IPS-NIHi7 (cell line): ENCODE measurements around the gene ADAP1.
A peak's percentile ranks its signal among the peaks of the same experiment; 100 is the strongest.
"Not testable (repeated sequence)": the region's sequence is repeated elsewhere in the genome, so short reads cannot be mapped to it uniquely, and the experiment has no call there.

ENCODE experiments used
- DNase-seq: peaks from one replicate; pipeline ENCODE4 v3.0.0; 2012; ENCODE audit warnings: mixed read lengths; ENCODE audit errors: extremely low spot score

ADAP1 gene, protein sequence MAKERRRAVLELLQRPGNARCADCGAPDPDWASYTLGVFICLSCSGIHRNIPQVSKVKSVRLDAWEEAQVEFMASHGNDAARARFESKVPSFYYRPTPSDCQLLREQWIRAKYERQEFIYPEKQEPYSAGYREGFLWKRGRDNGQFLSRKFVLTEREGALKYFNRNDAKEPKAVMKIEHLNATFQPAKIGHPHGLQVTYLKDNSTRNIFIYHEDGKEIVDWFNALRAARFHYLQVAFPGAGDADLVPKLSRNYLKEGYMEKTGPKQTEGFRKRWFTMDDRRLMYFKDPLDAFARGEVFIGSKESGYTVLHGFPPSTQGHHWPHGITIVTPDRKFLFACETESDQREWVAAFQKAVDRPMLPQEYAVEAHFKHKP

DNA sequence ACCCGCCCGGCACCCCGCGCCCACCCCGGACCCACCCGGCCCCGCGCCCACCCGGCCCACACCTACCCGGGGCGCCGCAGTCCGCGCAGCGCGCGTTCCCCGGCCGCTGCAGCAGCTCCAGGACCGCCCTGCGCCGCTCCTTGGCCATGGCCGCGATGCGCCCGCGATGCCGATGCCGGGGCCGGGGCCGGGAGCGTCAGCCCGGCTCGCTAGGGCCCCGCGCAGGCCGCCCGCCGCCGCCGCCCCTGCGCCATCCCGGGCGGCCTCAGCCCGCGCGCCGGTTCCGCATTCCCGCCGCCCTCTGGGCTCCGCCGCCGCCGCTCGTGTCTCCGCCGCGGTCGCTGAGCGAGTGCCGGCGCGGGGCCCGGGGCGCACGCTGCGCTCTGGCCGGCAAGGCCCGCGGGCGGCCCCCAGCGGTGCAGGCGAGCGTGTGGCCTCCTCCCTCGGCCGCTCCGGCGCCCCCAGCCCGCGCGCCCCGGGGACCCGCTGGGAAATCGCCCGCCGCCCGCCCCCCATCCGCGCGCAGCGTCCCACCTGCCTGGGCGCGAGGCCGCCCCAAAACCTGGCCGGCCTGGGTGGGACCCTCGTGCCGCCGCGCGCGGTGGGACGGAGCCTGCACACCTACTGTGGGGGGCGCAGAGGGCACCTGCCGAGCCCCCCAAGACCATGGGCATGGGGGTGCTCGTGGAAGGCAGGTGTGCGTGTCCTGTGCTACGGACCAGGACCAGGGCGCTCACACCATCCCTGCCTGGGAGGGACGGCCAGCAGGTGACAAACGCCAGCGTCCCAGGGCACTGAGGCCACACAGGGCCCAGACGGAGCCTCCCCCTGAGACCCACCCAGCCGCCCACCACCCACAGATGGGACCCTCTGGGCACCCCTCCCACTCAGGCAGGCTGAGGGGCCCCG, at the start of gene ADAP1:
TSS of gene ADAP1 (minus strand) at position 351 of the 909 bp plus-strand sequence. CDS start at position 148, 203 bp downstream.
- DNase-seq: peak; percentile 67

DNA sequence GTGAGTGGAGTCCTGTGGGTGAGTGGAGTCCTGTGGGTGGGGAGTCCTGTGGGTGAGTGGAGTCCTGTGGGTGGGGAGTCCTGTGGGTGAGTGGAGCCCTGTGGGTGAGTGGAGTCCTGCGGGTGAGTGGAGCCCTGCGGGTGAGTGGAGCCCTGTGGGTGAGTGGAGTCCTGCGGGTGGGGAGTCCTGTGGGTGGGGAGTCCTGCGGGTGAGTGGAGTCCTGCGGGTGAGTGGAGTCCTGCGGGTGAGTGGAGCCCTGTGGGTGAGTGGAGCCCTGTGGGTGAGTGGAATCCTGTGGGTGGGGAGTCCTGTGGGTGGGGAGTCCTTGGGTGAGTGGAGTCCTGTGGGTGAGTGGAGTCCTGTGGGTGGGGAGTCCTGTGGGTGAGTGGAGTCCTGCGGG, 48.0 kb upstream of the ADAP1 start:
- not testable (repeated sequence) for DNase-seq

DNA sequence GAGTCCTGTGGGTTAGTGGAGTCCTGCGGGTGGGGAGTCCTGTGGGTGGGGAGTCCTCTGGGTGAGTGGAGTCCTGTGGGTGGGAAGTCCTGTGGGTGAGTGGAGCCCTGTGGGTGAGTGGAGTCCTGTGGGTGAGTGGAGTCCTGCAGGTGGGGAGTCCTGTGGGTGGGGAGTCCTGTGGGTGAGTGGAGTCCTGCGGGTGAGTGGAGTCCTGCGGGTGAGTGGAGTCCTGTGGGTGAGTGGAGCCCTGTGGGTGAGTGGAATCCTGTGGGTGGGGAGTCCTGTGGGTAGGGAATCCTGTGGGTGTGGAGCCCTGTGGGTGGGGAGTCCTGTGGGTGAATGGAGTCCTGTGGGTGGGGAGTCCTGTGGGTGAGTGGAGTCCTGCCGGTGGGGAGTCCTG, 47.5 kb upstream of the ADAP1 start:
- not testable (repeated sequence) for DNase-seq

DNA sequence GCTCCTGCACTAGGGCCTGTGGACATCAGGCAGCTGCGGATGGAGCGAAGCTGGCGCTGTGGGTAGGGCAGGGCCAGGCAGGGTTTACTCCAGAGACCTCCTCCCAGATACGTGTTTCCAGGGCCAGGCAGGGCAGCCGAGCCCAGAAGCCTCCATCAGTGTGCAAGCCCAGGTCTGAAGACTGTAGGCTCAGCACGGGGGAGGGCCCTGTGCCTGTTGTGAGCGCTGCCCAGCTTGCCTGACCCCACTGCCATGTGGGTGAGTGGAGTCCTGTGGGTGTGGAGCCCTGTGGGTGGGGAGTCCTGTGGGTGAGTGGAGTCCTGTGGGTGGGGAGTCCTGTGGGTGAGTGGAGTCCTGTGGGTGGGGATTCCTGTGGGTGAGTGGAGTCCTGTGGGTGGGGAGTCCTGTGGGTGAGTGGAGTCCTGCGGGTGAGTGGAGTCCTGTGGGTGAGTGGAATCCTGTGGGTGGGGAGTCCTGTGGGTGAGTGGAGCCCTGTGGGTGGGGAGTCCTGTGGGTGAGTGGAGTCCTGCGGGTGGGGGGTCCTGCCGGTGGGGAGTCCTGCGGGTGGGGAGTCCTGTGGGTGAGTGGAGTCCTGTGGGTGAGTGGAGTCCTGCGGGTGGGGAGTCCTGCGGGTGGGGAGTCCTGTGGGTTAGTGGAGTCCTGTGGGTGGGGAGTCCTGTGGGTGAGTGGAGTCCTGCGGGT, 46.7 kb upstream of the ADAP1 start:
- DNase-seq: peak; percentile 47

DNA sequence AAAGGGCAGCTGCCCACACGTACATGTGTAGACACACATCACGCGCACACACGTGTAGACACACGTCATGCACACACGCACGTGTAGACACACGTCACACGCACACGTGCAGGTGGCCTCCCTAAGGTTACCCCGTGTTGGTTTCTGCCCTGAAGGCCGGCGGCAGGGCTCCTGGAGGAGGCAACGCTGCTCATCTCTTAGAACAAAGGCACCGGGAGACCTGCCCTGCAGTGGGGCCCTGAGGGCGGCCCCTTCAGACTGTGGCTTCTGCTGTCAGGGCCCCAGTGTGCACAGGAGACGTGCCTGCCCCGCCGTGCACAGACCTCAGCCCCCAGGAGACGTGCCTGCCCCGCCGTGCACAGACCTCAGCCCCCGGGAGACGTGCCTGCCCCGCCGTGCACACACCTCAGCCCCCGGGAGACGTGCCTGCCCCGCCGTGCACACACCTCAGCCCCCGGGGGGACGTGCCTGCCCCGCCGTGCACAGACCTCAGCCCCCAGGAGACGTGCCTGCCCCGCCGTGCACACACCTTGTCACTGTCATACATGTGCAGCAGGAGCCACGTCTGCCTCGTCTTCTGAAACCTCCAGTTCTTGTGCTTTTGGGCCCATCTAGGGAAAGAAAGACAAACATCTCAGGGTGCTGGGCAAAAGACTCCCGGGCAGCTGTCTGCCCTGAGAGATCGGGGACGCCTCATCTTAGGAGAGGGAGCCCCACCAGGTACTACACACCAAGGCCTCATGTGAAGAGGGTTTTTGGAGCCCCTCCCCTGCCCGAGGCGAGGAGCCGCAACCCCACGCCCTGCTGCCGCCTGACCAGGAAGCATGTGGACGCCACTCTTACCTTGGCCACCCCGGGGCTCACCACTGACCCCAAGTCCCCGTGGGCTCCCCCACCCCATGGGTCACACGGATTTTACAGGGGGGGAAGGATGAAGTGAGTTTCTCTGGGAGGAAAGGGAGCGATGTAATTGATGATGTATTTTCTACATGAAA, 45.8 kb upstream of the ADAP1 start:
- DNase-seq: no peak

DNA sequence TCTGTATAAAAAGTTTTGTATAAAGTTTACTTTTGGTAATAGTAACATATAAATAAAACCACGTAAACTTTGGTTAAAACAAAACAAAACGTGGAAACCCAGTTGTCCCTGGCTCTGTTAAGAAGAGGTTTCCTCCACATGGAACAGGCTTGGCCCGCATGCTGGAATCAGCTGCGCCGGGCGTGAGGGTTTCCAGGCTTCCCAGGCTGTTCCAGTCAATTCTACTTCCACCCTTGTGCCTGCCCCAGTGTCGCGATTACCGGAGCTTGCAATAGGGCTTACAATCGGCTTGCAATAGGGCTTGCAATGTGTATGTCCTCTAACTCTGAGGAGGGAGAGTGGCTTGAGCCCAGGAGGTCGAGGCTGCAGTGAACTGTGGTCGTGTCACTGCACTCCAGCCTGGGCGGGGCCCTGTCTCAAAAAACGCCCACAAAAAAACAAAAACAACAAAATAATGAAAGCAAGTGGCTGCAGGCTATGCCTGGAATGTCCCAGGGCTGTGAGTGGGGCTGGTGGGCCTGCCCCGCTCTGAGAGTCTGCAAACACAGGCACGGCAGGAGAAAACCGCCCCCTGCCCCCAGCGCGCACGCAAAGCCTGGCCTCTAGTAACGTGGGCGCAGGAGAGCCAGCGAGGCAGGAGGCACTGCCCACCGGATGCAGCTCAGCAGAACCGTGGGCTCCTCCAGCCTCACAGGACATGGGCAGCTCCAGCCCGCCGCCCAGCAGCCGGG, 44.8 kb upstream of the ADAP1 start:
- no peak for DNase-seq

DNA sequence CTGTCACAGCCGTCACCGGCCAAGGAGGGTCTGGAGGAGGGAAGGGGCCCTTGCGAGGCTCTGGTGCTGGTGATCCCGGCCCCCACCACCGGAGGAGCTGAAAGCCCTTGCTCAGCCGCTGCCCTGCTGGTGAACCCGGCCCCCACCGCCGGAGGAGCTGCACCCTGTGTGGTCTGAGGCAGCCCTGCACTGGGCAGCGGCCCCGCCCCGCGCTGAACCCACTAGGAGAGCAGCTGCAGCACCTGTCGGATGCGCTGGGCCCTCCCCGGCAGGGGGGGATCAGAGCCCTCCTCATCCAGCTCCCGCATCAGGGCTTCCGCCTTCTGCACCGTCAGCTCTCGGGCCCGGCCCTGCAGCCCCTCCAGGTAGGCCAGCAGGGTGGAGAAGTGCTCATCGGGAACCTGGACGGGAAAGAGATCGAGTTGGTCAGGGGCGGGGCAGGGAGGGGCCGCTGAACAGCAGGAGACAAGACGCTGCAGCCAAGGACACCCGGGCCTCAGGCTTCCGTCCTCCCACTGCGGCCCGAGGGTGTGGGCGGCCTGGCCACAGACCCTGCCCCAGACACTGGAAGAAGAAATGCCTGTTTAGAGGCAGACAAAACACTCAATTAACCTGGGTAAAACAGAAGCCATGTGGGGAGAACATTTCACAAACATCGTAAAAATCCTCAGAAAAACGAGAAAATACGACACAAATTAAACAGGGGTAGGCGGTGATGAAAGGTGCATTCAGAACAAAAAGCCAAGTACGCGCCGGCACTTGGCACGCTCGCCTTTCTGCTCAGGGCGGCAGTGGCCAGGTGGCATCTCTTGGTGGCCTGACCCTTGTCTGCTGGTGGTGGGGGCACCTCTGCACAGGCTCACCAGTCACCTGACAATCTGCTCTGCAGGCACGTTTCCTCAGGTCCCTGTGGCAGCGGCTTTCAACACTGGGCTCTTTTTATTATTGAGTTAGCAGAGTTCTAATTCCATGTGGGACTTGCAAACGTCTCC, 43.2 kb upstream of the ADAP1 start:
- no peak for DNase-seq

DNA sequence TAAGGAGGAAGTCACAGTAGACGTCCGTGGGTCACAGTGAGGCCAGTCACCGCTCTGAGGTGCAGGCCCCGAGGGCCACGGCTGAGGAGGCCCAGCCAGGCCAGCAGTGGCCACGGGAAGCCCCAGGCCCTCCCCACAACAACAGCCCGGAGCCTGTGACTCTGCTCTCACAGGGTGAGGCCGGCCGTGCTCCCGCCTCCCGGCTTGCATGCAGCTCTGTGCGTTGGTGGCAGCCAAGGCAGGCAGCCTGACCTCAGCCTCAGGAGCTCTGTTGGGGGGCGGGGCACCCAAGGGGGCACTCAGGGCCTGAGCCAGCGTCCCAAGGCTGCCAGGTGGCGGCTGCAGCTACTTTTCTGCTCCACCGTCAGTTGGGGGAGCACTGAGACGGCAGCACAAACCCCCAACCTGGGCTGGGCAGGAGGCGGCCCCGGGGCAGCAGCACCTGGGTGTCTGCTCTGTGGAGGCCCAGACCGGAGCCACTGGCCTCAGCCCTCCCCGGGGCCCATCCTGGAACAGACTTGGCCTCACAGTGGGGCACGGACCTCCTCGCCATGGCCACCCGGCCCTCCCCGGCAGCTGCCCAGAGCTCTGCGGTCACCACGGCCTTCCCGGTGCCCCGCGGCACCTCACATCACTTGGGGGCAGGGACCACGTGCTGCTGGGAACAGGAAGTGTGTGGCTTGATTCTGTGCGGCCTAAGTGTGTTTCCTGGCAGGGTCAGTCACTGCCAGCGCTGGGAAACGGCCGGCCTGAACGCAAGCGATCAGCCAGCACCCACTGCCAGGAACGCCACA, 41.8 kb upstream of the ADAP1 start:
- no peak for DNase-seq

DNA sequence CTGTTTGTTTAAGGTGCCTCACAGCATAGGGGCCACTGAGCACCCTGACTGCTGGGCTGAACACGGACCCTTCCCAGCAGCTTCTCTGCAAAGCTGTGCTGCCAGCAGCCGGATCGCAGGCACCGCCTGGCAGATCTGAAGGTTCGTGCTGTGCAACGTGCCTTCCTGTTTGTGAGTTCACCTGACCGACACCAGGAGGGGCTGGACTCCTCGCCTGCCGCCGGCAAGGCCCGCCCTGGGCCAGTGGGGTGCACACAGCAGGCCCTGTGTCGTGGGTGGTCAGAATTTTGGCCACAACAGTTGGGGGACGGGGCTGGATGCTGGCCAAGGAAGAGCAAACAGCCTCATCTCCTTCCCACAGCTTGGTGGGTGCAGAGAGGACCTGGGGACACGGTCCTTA, 41.1 kb upstream of the ADAP1 start:
- DNase-seq: no peak

DNA sequence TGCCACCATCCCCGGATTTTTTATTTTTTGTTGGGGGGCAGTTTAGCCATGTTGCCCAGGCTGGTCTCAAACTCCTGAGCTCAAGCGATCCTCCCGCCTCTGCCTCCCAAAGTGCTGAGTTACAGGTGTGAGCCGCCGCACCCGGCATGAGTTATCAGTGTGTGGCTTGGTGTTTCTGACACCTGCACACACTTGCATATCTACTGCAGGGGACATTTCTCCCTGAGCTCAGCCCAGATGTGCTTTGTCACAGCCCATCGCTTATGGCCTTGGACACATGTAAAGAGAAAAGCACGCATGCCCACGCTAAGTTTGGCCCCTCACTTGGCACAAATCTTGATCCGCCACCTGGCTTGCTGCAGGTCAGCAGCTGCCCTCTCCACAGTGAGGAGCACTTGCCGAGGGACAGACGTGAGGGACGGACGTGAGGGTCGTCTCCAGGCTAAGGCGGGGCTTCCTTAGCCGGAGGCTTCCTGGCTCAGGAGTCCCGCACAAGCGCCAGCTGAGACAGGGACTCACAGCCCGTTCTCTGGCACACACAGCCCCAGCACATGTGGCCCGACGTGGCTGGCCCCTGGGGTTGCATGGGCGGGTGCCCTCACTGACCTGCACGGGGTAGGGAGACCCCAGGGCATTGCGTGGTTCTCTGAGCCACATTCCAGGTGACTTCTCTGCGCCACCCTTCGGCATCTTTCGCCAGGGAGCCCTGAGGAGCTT, 40.3 kb upstream of the ADAP1 start:
- DNase-seq: no peak

DNA sequence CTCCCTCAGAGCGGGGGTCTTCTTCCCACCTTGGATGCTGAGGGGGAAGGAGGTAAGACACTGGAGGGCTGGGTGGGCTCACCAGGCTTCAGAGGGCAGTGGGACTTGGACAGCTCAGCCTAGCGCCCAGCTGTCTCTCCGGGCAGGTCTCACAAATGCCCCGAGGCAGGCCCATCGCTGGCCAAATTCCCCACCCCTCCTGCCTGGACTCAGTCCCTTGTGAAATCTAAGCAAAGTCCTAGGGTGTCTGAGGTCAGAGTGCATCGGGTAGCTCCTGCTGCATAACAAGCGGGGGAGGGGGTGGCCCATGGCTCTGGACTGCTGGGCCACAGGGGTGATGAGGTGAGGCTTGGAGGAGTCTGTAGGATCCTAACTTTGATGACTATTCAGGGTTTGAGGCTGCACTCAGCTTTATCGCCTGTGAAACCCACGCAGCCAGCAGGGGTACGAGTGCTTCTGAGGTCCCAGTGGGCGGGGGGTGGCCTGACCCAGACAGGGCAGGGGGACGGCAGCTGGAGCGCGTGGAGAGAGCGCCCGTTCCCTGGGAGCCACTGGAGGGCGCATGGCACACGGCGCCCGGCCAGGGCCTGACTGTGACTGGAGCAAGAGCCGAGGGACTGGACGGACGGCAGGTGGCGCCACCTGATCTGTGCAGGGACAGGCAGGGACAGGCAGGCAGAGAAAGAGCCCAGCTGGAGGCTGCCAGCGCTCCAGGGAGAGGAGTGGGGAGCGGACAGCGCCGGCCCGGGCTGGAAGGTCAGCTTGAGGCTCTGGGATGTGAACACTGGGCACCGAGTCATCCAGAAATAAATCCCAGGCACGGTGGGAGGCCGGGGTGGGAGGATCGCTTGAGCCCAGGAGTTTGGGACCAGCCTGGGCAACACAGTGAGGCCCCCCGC, 38.5 kb upstream of the ADAP1 start:
- DNase-seq: peak; percentile 92

DNA sequence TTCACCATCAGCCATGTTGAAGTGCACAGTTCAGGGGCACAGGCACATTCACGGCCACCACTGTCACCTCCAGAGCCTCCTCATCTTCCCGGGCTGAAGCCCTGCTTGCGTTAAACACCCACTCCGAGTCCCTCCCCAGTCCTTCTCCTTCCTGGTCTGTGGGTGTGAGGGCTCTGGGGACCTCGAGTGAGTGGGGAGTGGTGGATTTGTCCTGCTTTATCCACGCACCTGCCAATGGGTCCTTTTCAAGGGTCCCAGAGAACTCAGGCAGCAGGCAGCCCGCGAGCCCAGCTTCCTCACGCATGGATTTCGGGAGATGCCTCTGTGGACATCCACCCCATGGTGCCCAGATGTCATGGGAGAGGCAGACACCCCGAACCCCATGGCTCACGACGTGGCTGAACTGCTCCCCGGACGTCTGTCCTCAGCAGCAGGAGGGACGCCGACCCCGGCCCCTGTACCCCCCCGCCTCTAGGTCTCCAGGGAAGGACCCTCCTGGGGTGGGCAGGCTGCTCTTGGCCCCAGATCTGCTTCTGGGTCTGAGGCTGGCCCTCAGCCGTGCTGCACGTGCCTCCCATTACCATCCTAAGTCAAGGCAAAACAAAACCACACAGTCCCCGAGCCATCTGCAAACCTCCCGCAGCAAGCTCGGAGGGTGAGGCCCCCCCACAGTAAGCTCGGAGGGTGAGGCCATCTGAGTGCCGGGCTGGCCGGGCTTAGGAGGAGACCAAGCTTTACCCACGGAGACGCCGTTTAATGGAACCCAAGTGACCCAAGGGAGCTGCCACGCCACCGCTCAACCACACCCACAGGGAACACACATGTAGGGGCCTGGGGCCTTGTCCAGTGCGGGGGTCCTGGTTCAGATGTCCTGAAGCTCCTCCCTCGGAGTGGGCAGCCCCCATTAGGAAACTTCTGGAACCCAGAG, 37.5 kb upstream of the ADAP1 start:
- DNase-seq: no peak

DNA sequence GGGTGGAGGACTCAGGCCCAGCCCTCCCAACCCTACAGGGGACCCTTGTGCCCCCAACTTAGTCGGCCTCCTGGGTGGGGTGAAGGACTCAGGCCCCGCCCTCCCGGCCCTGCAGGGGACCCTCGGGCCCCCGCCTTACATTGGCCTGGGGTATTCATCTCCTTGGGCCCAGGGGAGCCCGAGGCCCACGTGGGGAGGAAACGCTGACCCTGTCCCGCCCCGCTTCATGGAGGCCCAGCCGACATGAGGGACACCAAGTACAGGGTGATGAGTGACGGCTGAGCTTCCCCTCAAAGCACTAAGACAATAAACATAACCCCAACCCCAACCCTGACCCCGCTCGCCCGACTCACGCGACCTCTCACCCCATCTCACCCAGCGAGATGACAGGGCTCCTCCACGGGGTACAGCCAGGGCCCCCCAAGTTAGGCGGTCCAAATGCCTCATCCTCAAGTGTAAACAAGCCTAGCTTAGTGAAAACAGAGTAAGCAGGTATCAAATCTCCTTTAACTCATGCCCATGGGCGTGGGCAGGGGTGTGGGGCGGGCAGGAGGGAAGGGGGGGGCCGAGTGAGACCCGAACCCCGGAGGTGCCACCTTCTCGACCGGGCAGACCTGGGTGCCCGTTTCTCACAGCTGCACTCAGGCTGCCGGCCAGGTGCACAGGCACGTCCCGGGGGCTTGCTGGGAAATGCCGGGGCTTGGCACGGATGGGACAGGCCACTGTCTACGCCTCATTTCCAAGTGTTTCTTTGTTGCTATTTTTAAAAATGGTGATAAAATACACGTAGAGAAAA, 36.7 kb upstream of the ADAP1 start:
- no peak for DNase-seq

DNA sequence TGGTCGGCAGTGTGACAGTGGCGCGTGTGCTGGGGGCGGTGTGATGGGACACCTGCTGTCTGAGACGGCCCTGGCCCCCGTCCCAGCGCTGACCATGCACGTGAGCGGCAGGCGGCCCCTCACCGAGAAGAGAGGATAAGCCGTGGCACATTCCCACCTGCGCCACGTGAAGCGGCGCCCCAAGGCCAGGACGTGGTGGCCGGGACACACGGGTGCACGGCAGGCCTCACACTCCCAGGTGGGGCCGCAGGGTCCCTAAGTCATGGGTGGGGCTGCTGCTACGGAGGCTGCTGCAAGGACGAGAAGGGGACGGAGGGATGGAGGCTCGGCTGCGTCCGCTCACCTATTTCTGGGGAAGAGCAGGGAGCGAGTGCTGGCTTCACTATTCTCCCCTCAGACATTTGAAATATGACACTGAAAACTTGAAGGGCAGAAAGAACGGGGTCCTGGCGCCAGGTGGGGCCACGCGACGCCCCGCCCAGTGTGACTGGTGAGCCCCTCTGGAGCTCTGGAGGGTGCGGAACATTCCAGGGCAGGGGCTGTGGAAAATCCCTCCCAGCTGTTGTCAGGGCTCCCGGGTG, 36.0 kb upstream of the ADAP1 start:
- no peak for DNase-seq
